ENCODE measurements around the gene TRIP4. TPM values are rescaled to one million over a fixed set of nuclear protein-coding genes. Genes with fewer than 3 reads are reported as not detected.

The TRIP4 gene
- total and polyA plus RNA-seq, 2 donors from 2014 or later: 29.8 to 33.1 TPM

- H3K36me3 ChIP-seq (ENCODE audit: control insufficient read depth in 2 of 3, insufficient read depth in 3 of 3, low read length in 3 of 3): no peaks in the 10 kb centered on the region
- intact Hi-C loops (cut with DNase I): no loop called here
- FAIRE-seq (no peak), DNase-seq (no peak)
- H3K4me1 ChIP-seq (ENCODE audit: control insufficient read depth in 2 of 3, insufficient read depth in 2 of 3, low read depth in 1 of 3, low read length in 3 of 3): no peaks in the 10 kb centered on the region
- TF ChIP-seq CTCF (IDR thresholded peaks at IDR 0.05; ENCODE audit: borderline replicate concordance, extremely low read depth, insufficient read depth): no peak
- no peaks in the 10 kb centered on the region for H3K9me3 ChIP-seq (ENCODE audit: control insufficient read depth in 2 of 3, insufficient read depth in 1 of 3, low read length in 3 of 3)
- no peak overlapping the region for H3K4me3 ChIP-seq (ENCODE audit: low read length in 3 of 3)
- no peak overlapping the region for H3K27ac ChIP-seq (ENCODE audit: low read depth in 2 of 2, low read length in 2 of 2)
- H3K27me3 ChIP-seq (ENCODE audit: control insufficient read depth, insufficient read depth, low read length): no peaks in the 10 kb centered on the region
- no peak overlapping the region for H3K9ac ChIP-seq (ENCODE audit: low read length in 3 of 3)
Observed at GRCh38 chr15:64476550-64476949, 88.9 kb downstream of the TRIP4 start.

- Histone ChIP-seq H3K27me3 (ENCODE audit: control insufficient read depth, insufficient read depth, low read length) (no peaks in the 10 kb centered on the region), H3K9me3 (ENCODE audit: control insufficient read depth in 2 of 3, insufficient read depth in 1 of 3, low read length in 3 of 3) (no peaks in the 10 kb centered on the region), H3K27ac (ENCODE audit: low read depth in 2 of 2, low read length in 2 of 2) (no peak overlapping the region), H3K36me3 (ENCODE audit: control insufficient read depth in 2 of 3, insufficient read depth in 3 of 3, low read length in 3 of 3) (no peaks in the 10 kb centered on the region), H3K4me3 (ENCODE audit: low read length in 3 of 3) (no peak overlapping the region), H3K4me1 (ENCODE audit: control insufficient read depth in 2 of 3, insufficient read depth in 2 of 3, low read depth in 1 of 3, low read length in 3 of 3) (peaks cover 0 to 2% (median 0%) of the 10 kb centered on the region in 3 donors), H3K9ac (ENCODE audit: low read length in 3 of 3) (no peak overlapping the region)
- intact Hi-C loops (cut with DNase I): no loop called here
- no peak for TF ChIP-seq CTCF (IDR thresholded peaks at IDR 0.05; ENCODE audit: borderline replicate concordance, extremely low read depth, insufficient read depth)
- FAIRE-seq (no peak), DNase-seq (no peak)
Observed at GRCh38 chr15:64478863-64479262, 91.2 kb downstream of the TRIP4 start.

GRCh38 chr15:64480891-64481290 lies 93.3 kb downstream of the TRIP4 start:
- Histone ChIP-seq H3K4me1 (ENCODE audit: control insufficient read depth in 2 of 3, insufficient read depth in 2 of 3, low read depth in 1 of 3, low read length in 3 of 3) (peaks cover 0 to 2% (median 0%) of the 10 kb centered on the region in 3 donors), H3K9ac (ENCODE audit: low read length in 3 of 3) (no peak overlapping the region), H3K36me3 (ENCODE audit: control insufficient read depth in 2 of 3, insufficient read depth in 3 of 3, low read length in 3 of 3) (no peaks in the 10 kb centered on the region), H3K27me3 (ENCODE audit: control insufficient read depth, insufficient read depth, low read length) (no peaks in the 10 kb centered on the region), H3K27ac (ENCODE audit: low read depth in 2 of 2, low read length in 2 of 2) (no peak overlapping the region), H3K9me3 (ENCODE audit: control insufficient read depth in 2 of 3, insufficient read depth in 1 of 3, low read length in 3 of 3) (no peaks in the 10 kb centered on the region), H3K4me3 (ENCODE audit: low read length in 3 of 3) (no peak overlapping the region)
- no peak for TF ChIP-seq CTCF (IDR thresholded peaks at IDR 0.05; ENCODE audit: borderline replicate concordance, extremely low read depth, insufficient read depth)
- intact Hi-C loops (cut with DNase I): no loop called here
- DNase-seq: no peak
- no peak for FAIRE-seq

- intact Hi-C loops (cut with DNase I): no loop called here
- peaks cover 0 to 2% (median 0%) of the 10 kb centered on the region in 3 donors for H3K4me1 ChIP-seq (ENCODE audit: control insufficient read depth in 2 of 3, insufficient read depth in 2 of 3, low read depth in 1 of 3, low read length in 3 of 3)
- H3K36me3 ChIP-seq (ENCODE audit: control insufficient read depth in 2 of 3, insufficient read depth in 3 of 3, low read length in 3 of 3): no peaks in the 10 kb centered on the region
- no peak overlapping the region for H3K9ac ChIP-seq (ENCODE audit: low read length in 3 of 3)
- no peak for FAIRE-seq
- H3K4me3 ChIP-seq (ENCODE audit: low read length in 3 of 3): no peak overlapping the region
- H3K27ac ChIP-seq (ENCODE audit: low read depth in 2 of 2, low read length in 2 of 2): no peak overlapping the region
- no peak for DNase-seq
- TF ChIP-seq CTCF (IDR thresholded peaks at IDR 0.05; ENCODE audit: borderline replicate concordance, extremely low read depth, insufficient read depth): no peak
- H3K27me3 ChIP-seq (ENCODE audit: control insufficient read depth, insufficient read depth, low read length): no peaks in the 10 kb centered on the region
- no peaks in the 10 kb centered on the region for H3K9me3 ChIP-seq (ENCODE audit: control insufficient read depth in 2 of 3, insufficient read depth in 1 of 3, low read length in 3 of 3)
Observed at GRCh38 chr15:64483749-64484148, 96.1 kb downstream of the TRIP4 start.
